AG09319 (cell line): ENCODE measurements around the gene CDC14A.

ENCODE experiments used
- DNase-seq: peaks from one replicate; pipeline ENCODE4 v3.0.0-alpha.2; 2010; ENCODE audit warnings: low read depth; ENCODE audit errors: extremely low read depth
- TF ChIP-seq, protein P1 (sequence below): IDR thresholded peaks from 2 replicates; pipeline ENCODE4 v1.5.1; 2011; ENCODE audit warnings: low read depth, mild to moderate bottlenecking, inconsistent platforms, low read length, moderate library complexity

CDC14A gene

DNA sequence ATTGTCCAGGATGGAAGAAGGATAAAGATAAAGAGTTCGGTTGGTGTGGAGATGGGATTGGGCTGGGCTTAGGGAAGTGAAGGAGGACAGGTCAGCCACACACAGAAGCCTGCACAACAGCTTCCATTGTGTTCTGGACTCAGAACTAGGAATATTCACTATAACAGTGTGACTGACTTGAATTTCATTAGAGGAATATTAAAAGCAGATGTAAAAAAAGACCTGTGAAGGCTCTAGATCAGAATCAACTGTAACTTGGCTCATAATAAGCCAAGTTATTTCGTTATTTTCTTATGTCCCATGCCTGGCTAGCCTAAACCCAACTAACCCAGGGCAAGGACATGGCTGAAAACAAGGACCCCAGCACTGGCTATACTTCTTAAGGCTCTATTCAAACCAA is 129.0 kb downstream of the CDC14A start:
- TF ChIP-seq, protein P1, sequence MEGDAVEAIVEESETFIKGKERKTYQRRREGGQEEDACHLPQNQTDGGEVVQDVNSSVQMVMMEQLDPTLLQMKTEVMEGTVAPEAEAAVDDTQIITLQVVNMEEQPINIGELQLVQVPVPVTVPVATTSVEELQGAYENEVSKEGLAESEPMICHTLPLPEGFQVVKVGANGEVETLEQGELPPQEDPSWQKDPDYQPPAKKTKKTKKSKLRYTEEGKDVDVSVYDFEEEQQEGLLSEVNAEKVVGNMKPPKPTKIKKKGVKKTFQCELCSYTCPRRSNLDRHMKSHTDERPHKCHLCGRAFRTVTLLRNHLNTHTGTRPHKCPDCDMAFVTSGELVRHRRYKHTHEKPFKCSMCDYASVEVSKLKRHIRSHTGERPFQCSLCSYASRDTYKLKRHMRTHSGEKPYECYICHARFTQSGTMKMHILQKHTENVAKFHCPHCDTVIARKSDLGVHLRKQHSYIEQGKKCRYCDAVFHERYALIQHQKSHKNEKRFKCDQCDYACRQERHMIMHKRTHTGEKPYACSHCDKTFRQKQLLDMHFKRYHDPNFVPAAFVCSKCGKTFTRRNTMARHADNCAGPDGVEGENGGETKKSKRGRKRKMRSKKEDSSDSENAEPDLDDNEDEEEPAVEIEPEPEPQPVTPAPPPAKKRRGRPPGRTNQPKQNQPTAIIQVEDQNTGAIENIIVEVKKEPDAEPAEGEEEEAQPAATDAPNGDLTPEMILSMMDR = no peak
- no peak for DNase-seq

DNA sequence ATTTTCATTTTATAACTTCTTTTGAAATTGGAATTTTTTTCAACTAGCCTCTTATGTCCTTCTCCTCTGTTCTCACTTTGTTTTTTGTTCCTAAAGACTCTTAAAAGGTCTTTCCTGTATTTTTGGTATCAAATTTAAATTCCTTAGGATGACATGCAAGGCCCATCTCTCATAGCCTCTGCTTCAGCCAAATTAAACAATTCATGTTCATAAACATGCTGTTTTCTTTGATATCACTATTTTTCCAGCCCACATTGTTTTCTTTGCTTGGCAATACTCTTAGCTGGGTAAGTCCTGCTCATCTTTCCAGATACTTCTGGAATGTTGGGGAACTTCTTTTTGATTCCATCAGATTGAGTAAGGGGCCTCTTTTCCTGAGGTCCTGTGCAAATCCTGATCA is 129.9 kb downstream of the CDC14A start:
- TF ChIP-seq, protein P1 = no peak
- DNase-seq = no peak

DNA sequence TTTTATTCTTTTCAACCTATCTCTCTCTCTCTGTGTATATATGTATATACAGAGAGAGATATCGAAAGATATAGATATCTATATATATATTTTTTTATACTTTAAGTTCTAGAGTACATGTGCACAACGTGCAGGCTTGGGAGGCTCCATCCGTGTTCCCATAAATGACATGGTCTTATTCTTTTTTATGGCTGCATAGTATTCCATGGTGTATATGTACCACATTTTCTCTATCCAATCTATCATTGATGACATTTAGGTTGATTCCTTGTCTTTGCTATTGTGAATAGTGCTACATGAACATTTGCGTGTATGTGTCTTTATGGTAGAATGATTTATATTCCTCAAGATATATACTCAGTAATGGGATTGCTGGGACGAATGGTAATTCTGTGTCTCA is 130.4 kb downstream of the CDC14A start:
- no peak for DNase-seq
- TF ChIP-seq, protein P1 = no peak

DNA sequence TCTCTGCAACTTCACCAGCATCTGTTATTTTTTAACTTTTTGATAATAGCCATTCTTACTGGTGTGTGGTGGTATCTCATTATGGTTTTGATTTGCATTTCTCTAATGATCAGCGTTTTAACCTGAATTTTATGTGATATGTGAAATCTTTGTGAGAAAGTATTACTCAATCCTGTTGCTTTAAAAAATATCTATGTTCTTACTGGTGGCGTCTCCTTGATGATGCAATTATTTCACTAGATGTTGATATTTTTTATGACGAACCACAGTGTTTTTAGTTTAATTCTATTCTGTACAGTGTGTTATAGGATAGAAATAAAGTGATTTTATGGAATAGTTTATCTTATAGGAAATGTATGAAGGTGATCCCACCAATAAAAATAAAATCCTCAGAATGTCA is 130.9 kb downstream of the CDC14A start:
- TF ChIP-seq, protein P1 = no peak
- no peak for DNase-seq

DNA sequence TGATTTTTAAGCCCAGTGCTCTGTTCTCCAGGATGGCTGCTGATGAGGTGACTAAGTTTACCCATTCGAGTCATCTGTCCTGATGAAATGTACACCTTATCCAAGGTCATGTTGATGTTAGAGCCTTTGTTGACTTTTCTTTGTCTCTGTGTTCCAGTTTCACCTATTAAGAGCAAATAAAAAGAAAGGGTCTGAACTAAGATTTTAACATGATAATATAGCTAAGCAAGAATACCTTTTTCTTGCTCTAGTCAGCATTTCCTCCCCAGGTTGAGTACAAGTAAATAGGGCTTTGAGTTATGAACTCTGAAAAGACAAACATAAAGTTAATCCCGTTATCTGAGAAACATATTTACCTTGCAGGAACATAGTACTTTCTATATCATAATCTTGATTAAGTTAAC is 133.6 kb downstream of the CDC14A start:
- TF ChIP-seq, protein P1 = no peak
- no peak for DNase-seq

DNA sequence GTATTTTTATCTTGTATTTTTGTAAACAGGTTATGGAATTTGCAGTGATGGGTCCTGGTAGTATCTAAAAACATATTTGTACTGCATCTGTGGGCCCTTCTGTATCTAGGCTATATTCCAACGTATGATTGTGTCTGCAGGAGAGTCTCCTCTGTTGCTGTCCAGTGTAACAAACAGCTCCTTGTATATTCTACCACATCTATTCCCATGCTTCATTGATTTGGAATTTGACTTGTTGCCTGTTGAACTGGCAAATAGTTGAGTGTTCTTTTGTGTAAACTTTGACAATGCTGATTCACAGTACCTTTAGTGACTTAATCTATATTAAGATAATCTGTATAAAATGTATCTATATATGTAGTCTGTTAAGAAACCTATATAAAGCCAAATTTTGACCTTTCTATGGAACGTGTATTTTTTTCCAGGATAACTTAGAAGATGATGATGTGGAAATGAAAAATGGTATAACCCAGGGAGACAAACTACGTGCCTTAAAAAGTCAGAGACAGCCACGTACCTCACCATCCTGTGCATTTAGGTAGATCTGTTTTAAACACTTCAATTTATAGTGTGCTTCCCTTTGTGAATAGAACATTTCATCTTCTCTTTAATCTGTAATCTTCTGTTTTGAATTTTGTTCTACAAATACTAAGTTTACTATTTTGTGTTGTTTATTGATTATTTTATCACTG is 142.2 kb downstream of the CDC14A start:
- no peak for DNase-seq
- TF ChIP-seq, protein P1 = no peak

DNA sequence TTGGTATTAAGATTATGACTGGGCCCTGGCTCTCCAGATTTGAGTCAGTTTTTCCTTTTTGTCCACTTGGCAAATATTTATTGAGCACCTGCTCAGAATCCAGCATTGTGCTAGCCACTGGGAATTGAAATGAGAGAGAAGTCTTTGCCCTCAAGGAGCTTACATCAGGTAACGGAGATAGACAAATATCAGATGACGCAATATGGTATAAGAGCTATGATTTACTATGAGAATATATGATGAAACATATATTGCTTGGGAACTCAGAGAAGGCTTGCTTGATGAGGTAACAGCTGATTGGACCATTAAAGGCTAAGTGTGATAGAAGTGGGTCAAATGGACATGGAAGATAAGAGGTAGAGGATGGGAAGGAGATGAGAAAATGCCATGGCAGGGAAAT is 144.6 kb downstream of the CDC14A start:
- DNase-seq = no peak
- TF ChIP-seq, protein P1 = no peak
